Activated naive CD8-positive, alpha-beta T cell (primary cell): ENCODE measurements around the gene SUMF1.

ENCODE experiments used
- H3K27ac Mint-ChIP-seq: one replicate; pipeline ENCODE4 v1.8.0; 2021; ENCODE audit warnings: mixed read lengths
- H3K27me3 Mint-ChIP-seq: one replicate; pipeline ENCODE4 v1.8.0; 2021; ENCODE audit warnings: mixed read lengths
- H3K36me3 Mint-ChIP-seq: one replicate; pipeline ENCODE4 v1.8.0; 2021; ENCODE audit warnings: mixed read lengths
- H3K4me1 Mint-ChIP-seq: one replicate; pipeline ENCODE4 v1.8.0; 2021; ENCODE audit warnings: low read depth, mixed read lengths
- H3K4me3 Mint-ChIP-seq: one replicate; pipeline ENCODE4 v1.8.0; 2021; ENCODE audit warnings: mild to moderate bottlenecking, mixed read lengths
- H3K9me3 Mint-ChIP-seq: one replicate; pipeline ENCODE4 v1.8.0; 2021; ENCODE audit warnings: low read depth, mixed read lengths

Gene SUMF1

GRCh38 chr3:4504340-4505261, 37.5 kb upstream of the SUMF1 start:
- Mint-ChIP-seq H3K4me3 (peak overlapping the region; percentile 87), H3K4me1 (peaks cover 56% of the 10 kb centered on the region)

GRCh38 chr3:4503050-4503449, 36.0 kb upstream of the SUMF1 start:
- Mint-ChIP-seq H3K27me3 (no peaks in the 10 kb centered on the region), H3K27ac (no peak overlapping the region), H3K4me1 (peaks cover 49% of the 10 kb centered on the region), H3K36me3 (peaks cover 6% of the 10 kb centered on the region), H3K4me3 (no peak overlapping the region), H3K9me3 (no peaks in the 10 kb centered on the region)

More at GRCh38 chr3:4504340-4505261, 37.5 kb upstream of the SUMF1 start:
- H3K36me3 Mint-ChIP-seq, result peaks cover 4% of the 10 kb centered on the region
- H3K9me3 Mint-ChIP-seq, result no peaks in the 10 kb centered on the region
- H3K27ac Mint-ChIP-seq, result peak overlapping the region; percentile 94
- no peaks in the 10 kb centered on the region for H3K27me3 Mint-ChIP-seq

- Mint-ChIP-seq H3K27ac (peak overlapping the region; percentile 18), H3K36me3 (peaks cover 6% of the 10 kb centered on the region), H3K9me3 (no peaks in the 10 kb centered on the region), H3K27me3 (no peaks in the 10 kb centered on the region), H3K4me1 (peaks cover 48% of the 10 kb centered on the region), H3K4me3 (no peak overlapping the region)
Observed at GRCh38 chr3:4501927-4502326, 34.9 kb upstream of the SUMF1 start.

- peaks cover 6% of the 10 kb centered on the region for H3K36me3 Mint-ChIP-seq
- peak overlapping the region; percentile 18 for H3K27ac Mint-ChIP-seq
- peaks cover 51% of the 10 kb centered on the region for H3K4me1 Mint-ChIP-seq
- no peaks in the 10 kb centered on the region for H3K27me3 Mint-ChIP-seq
- H3K9me3 Mint-ChIP-seq, result no peaks in the 10 kb centered on the region
- no peak overlapping the region for H3K4me3 Mint-ChIP-seq
Observed at GRCh38 chr3:4501437-4501836, 34.4 kb upstream of the SUMF1 start.

- H3K4me3 Mint-ChIP-seq, result no peak overlapping the region
- H3K36me3 Mint-ChIP-seq, result peaks cover 12% of the 10 kb centered on the region
- H3K27me3 Mint-ChIP-seq, result no peaks in the 10 kb centered on the region
- H3K4me1 Mint-ChIP-seq, result peaks cover 46% of the 10 kb centered on the region
- H3K9me3 Mint-ChIP-seq, result no peaks in the 10 kb centered on the region
- peak overlapping the region; percentile 64 for H3K27ac Mint-ChIP-seq
Observed at GRCh38 chr3:4498446-4498845, 31.4 kb upstream of the SUMF1 start.

GRCh38 chr3:4497843-4498324, 30.8 kb upstream of the SUMF1 start:
- peaks cover 43% of the 10 kb centered on the region for H3K4me1 Mint-ChIP-seq
- no peak overlapping the region for H3K4me3 Mint-ChIP-seq
- H3K27ac Mint-ChIP-seq, result no peak overlapping the region
- H3K9me3 Mint-ChIP-seq, result no peaks in the 10 kb centered on the region
- no peaks in the 10 kb centered on the region for H3K27me3 Mint-ChIP-seq
- peaks cover 10% of the 10 kb centered on the region for H3K36me3 Mint-ChIP-seq

- H3K27ac Mint-ChIP-seq, result no peak overlapping the region
- H3K9me3 Mint-ChIP-seq, result no peaks in the 10 kb centered on the region
- H3K36me3 Mint-ChIP-seq, result peaks cover 10% of the 10 kb centered on the region
- no peaks in the 10 kb centered on the region for H3K27me3 Mint-ChIP-seq
- H3K4me1 Mint-ChIP-seq, result peaks cover 46% of the 10 kb centered on the region
- H3K4me3 Mint-ChIP-seq, result peak overlapping the region; percentile 97
Observed at GRCh38 chr3:4497005-4497692, 30.1 kb upstream of the SUMF1 start.

GRCh38 chr3:4496087-4496452, 29.0 kb upstream of the SUMF1 start:
- Mint-ChIP-seq H3K36me3 (peaks cover 8% of the 10 kb centered on the region), H3K27me3 (no peaks in the 10 kb centered on the region), H3K9me3 (no peaks in the 10 kb centered on the region), H3K4me1 (peaks cover 48% of the 10 kb centered on the region), H3K4me3 (peak overlapping the region; percentile 97), H3K27ac (peak overlapping the region; percentile 18)

- Mint-ChIP-seq H3K36me3 (peaks cover 8% of the 10 kb centered on the region), H3K9me3 (no peaks in the 10 kb centered on the region), H3K4me1 (peaks cover 48% of the 10 kb centered on the region), H3K4me3 (peak overlapping the region; percentile 97), H3K27me3 (no peaks in the 10 kb centered on the region), H3K27ac (peak overlapping the region; percentile 91)
Observed at GRCh38 chr3:4495294-4496086, 28.4 kb upstream of the SUMF1 start.

- Mint-ChIP-seq H3K4me3 (peak overlapping the region; percentile 97), H3K27me3 (no peaks in the 10 kb centered on the region), H3K27ac (peak overlapping the region; percentile 91), H3K36me3 (peaks cover 8% of the 10 kb centered on the region), H3K4me1 (peaks cover 48% of the 10 kb centered on the region), H3K9me3 (no peaks in the 10 kb centered on the region)
Observed at GRCh38 chr3:4494895-4495264, 27.8 kb upstream of the SUMF1 start.

- Mint-ChIP-seq H3K27me3 (no peaks in the 10 kb centered on the region), H3K36me3 (peaks cover 8% of the 10 kb centered on the region), H3K4me3 (peak overlapping the region; percentile 97), H3K4me1 (peaks cover 48% of the 10 kb centered on the region), H3K9me3 (no peaks in the 10 kb centered on the region), H3K27ac (peak overlapping the region; percentile 91)
Observed at GRCh38 chr3:4493941-4494894, 27.1 kb upstream of the SUMF1 start.

- H3K36me3 Mint-ChIP-seq, result peaks cover 8% of the 10 kb centered on the region
- H3K27ac Mint-ChIP-seq, result peak within 1 kb of the TSS; percentile 91
- peak within 1 kb of the TSS; percentile 97 for H3K4me3 Mint-ChIP-seq
- no peaks in the 10 kb centered on the region for H3K27me3 Mint-ChIP-seq
- H3K4me1 Mint-ChIP-seq, result peaks cover 46% of the 10 kb centered on the region
- H3K9me3 Mint-ChIP-seq, result no peaks in the 10 kb centered on the region
Observed at GRCh38 chr3:4493014-4493940, 26.2 kb upstream of the SUMF1 start, which contains the start of gene ITPR1. Gene ITPR1, plus strand, starts transcription at chr3:4493348. Its CDS starts 23,144 bp downstream, at chr3:4516492.
